Activated CD8-positive, alpha-beta memory T cell treated with anti-CD3 and anti-CD28 coated beads, Interleukin-2, amount 10 ng/mL, durations not matched to agents 7 days and 5 days (primary cell): Measurements from ENCODE around the gene SLC5A10. TPM values are rescaled to one million over a fixed set of nuclear protein-coding genes. Genes with fewer than 3 reads are reported as not detected.
"Not testable (repeated sequence)": the region's sequence is repeated elsewhere in the genome, so short reads cannot be mapped to it uniquely, and the experiment has no call there.

Experiments used
- ATAC-seq: fragments of 150-1000 bp; cut with Tn5 transposase; one replicate; pipeline ENCODE4 v1.10.0; 2021; ENCODE audit warnings: moderate library complexity
- CTCF ChIA-PET: fragments of 350-600 bp; sonication (Branson Sonifier 250); formaldehyde crosslinking; loops from one replicate; lab custom pipeline; 2021; ENCODE audit warnings: antibody characterized with exemption; lab: Charles Lee
- DNase-seq: peaks from one replicate; pipeline ENCODE4 v3.0.0-alpha.2; 2020
- H3K27ac Mint-ChIP-seq: one replicate; pipeline ENCODE4 v1.8.0; 2021; ENCODE audit warnings: mild to moderate bottlenecking, mixed read lengths
- H3K27me3 Mint-ChIP-seq: one replicate; pipeline ENCODE4 v1.8.0; 2021; ENCODE audit warnings: mixed read lengths
- H3K36me3 Mint-ChIP-seq: one replicate; pipeline ENCODE4 v1.8.0; 2021; ENCODE audit warnings: mild to moderate bottlenecking, mixed read lengths
- H3K4me1 Mint-ChIP-seq: one replicate; pipeline ENCODE4 v1.8.0; 2021; ENCODE audit warnings: mixed read lengths
- H3K4me3 Mint-ChIP-seq: one replicate; pipeline ENCODE4 v1.8.0; 2021; ENCODE audit warnings: mild to moderate bottlenecking, moderate library complexity, mixed read lengths
- H3K9me3 Mint-ChIP-seq: one replicate; pipeline ENCODE4 v1.8.0; 2022; ENCODE audit warnings: low read depth, mixed read lengths
- total RNA-seq, 2 experiments: library from RNA; stranded (reverse); gene quantifications; one replicate each; pipeline ENCODE4 v1.2.3, GENCODE V29; 2021

Gene SLC5A10
- total RNA-seq, 2 experiments from 2014 or later, result not detected

DNA sequence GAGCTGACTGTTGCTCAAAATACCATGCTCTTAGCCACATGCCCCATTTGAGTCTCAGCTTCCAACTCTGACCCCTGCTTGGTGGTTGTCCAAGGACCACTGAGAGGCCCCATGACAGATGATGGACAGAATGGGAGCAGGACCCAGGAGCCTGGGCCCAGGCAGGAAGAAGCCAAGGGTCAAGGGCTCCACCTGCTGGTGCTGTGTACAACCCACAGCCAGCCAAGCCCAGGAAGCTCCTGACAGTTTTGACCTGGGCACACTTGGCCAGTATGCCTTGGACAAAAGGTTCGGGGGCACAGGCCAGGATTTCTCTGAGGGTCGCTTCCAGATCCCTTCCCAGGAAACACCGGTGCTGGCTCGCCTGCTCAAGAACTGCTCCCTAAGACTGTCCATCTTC is 79.8 kb downstream of the SLC5A10 start:
- H3K36me3 Mint-ChIP-seq, H3K27me3 Mint-ChIP-seq, H3K27ac Mint-ChIP-seq, H3K9me3 Mint-ChIP-seq, CTCF ChIA-PET, H3K4me3 Mint-ChIP-seq, H3K4me1 Mint-ChIP-seq: not testable (repeated sequence)
- DNase-seq, result peak; percentile 59
- peak; percentile 79 for ATAC-seq

DNA sequence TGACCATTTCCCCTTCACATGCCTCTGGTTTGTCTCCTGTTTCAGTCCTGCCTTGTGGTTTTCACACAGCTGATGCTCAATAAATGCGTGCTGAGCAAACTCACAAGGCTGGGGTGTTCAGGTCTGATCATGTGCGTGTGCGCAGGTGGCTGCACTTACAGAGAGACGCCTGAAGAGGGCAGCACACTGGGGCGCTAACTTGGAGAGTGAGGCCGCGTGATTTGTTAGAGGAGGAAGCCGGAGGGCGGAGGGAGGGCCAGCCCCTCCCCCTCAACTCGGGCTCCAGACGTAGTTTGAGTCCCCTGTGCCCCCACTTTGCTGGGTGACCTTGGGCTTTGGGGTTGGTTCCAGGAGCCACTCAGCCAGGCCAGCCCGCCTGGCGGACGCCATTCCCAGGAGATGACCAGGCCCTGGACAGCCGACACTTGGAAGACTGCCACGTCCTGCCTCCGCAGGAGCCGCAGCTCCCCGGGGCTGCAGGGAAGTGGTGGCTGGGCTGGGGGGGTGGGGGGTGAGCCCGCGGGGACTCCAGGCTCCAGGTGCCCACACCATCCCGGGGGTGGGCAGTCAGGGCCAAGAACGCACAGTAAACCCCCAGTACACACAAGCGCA is 80.5 kb downstream of the SLC5A10 start:
- H3K27me3 Mint-ChIP-seq, DNase-seq, H3K9me3 Mint-ChIP-seq, CTCF ChIA-PET, H3K36me3 Mint-ChIP-seq, H3K4me3 Mint-ChIP-seq, H3K4me1 Mint-ChIP-seq, H3K27ac Mint-ChIP-seq: not testable (repeated sequence)
- ATAC-seq, result peak; percentile 81

DNA sequence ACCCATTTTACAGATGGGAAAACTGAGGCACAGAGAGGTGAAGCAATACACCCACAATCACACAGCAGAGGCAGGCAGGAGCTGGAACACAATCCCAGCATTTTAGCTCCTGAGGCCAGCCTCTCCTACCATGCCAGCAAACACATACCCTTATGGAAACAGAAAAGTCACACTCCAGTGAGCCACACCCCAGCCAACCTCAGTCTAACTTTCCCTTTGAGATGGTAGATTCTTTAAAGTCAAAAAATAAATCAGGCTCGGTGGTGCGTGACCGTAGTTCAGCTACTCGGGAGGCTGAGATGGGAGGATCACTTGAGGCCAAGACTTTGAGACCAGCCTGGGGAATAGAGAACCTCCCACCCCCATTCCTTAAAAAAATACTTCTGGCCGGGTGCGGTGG is 84.2 kb downstream of the SLC5A10 start:
- H3K9me3 Mint-ChIP-seq, CTCF ChIA-PET, H3K27ac Mint-ChIP-seq, H3K4me3 Mint-ChIP-seq, H3K27me3 Mint-ChIP-seq, H3K36me3 Mint-ChIP-seq, DNase-seq, ATAC-seq, H3K4me1 Mint-ChIP-seq: not testable (repeated sequence)

DNA sequence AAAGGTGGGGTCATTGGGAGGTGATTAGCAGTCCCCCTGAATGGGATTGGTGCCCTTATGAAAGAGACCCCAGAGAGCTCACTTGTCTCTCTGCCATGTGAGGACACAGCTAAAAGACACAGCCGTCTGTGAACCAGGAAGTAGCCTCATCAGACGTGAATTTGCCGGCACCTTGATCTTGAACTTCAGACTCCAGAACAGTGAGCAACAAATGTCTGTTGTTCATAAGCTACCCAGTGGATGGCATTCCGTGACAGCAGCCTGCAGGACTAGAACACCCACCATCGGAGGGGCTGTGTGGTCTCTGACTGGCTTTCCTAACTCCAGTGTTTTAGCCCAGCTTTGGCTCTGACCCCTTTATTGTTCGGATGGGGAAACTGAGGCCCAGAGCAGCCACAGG is 85.6 kb downstream of the SLC5A10 start:
- not testable (repeated sequence) for H3K4me3 Mint-ChIP-seq, H3K9me3 Mint-ChIP-seq

DNA sequence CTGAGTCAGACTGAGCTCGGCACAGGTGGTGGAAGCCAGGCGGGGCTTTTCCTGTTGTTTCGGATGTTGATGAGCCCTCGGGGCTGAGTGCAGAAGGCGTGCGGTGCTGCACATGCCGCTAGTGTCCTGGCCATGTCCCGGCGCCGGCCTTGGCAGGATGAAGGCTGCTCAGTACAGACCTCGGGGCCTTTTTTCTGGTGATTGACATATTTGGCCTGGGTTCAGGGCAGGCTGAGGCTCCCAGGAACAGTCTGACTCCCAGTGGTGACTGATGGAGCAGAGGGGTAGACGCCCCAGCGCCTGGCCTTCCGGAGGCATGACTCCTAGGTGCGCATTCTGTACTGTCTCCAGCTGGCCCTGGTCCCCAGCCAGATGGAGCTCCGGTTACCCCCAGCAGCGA is 86.0 kb downstream of the SLC5A10 start:
- H3K36me3 Mint-ChIP-seq, H3K27ac Mint-ChIP-seq, CTCF ChIA-PET, H3K9me3 Mint-ChIP-seq, ATAC-seq, H3K4me1 Mint-ChIP-seq, DNase-seq, H3K27me3 Mint-ChIP-seq, H3K4me3 Mint-ChIP-seq: not testable (repeated sequence)

More for the DNA sequence above, 85.6 kb downstream of the SLC5A10 start:
- H3K4me1 Mint-ChIP-seq, H3K36me3 Mint-ChIP-seq, H3K27me3 Mint-ChIP-seq, CTCF ChIA-PET, H3K27ac Mint-ChIP-seq, DNase-seq, ATAC-seq: not testable (repeated sequence)

DNA sequence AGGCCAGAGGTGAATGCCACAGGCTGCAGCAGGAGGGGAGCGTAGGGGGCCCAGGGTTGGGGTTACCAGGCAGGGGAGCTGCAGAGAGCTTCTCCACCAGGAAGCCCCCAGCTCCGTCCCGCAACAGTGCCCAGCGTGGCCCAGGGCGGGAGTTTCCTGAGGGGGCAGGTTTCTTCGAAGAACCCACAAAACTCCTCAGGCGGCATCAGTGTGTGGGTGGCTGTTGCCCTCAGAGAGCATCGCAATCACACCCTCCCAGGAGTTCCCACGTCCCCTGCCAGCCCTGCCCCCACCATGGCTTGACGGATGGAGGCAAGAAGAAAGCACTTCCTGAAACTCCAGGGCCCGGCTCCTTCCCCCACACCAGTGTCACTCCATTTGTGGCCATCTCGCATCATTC is 86.8 kb downstream of the SLC5A10 start:
- H3K27me3 Mint-ChIP-seq, ATAC-seq, DNase-seq, H3K36me3 Mint-ChIP-seq, H3K27ac Mint-ChIP-seq, H3K4me1 Mint-ChIP-seq, H3K9me3 Mint-ChIP-seq, H3K4me3 Mint-ChIP-seq, CTCF ChIA-PET: not testable (repeated sequence)

DNA sequence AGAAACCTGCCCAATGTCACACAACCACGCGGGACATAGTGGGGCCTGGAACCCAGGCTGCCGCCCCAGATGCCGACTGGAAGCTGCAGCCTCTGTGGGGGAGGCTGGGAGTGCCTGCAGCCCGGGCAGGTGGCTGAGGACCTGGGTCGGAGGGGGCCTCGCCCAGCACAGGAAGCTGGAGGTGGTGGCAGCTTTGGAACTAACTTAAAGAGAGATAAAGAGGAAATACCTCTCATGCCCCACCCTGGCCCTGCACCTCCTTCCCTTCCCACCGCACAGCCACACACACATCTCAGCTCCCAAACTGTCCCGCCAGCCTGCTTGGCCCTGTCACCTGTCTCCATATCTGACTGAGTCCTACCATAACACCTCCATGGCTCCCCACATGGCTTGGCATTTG is 88.4 kb downstream of the SLC5A10 start:
- ATAC-seq, result peak; percentile 36

DNA sequence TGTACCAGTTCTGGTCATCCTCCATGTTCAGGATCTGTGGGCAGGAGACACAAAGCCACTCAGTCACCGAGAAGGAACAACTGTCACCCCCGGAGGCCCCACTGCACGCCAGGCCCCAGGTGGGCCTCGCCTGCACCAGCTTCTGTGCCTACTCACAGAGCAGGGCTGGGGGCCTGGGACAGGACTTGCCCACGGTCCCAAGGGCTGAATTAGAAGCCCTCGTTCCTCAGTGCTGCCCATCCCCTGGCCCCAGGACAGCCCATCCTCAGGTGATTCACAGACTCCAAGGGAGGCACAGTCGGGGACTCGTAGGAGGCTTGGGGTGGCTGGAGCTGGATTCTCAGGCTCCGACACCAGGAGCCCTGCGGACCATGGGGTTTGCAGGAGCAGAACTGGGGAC is 89.9 kb downstream of the SLC5A10 start:
- H3K36me3 Mint-ChIP-seq, H3K9me3 Mint-ChIP-seq, H3K4me3 Mint-ChIP-seq, H3K4me1 Mint-ChIP-seq, H3K27me3 Mint-ChIP-seq, H3K27ac Mint-ChIP-seq, CTCF ChIA-PET, ATAC-seq, DNase-seq: not testable (repeated sequence)

More for the DNA sequence above, 88.4 kb downstream of the SLC5A10 start:
- H3K4me3 Mint-ChIP-seq, H3K27me3 Mint-ChIP-seq, H3K27ac Mint-ChIP-seq, CTCF ChIA-PET, H3K36me3 Mint-ChIP-seq, DNase-seq, H3K9me3 Mint-ChIP-seq, H3K4me1 Mint-ChIP-seq: not testable (repeated sequence)

DNA sequence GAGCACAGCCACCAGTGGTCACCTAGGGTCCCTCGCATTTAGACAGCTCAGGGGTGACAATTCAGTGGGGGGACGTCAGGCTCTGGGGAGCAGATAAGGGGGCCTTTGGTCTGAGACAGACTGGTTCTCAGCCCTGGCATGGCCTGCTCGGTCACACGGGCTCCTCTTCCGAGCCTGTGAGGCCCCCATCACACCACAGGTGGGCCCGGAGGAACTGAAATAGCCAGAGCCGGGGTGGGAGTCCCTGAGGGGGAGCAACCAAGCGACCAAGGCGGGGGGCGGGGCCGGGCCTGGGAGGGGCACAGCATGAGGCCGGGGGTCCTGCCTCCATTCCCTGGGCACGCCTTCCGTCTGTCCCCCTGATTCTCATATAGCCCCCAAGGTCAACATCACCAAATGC is 90.4 kb downstream of the SLC5A10 start:
- ATAC-seq, H3K36me3 Mint-ChIP-seq, DNase-seq, H3K27me3 Mint-ChIP-seq, H3K4me3 Mint-ChIP-seq, H3K27ac Mint-ChIP-seq, H3K9me3 Mint-ChIP-seq, H3K4me1 Mint-ChIP-seq, CTCF ChIA-PET: not testable (repeated sequence)

DNA sequence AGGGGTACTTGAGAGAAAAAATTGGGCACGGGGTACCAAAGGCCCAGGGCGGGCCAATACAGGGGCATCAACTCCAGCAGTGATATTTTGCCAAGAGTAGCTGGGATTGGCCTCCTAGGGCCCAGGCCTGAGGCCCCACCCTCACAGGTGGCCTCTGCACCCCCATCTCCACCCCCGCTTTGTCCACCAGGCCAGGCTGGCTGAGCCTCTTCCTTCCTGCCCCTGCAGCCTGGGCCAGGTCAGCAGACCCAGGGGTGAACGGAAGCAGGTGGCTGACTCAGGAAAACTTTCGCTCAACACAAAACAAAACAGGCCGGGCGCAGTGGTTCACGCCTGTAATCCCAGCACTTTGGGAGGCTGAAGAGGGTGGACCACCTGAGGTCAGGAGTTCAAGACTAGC is 91.1 kb downstream of the SLC5A10 start:
- ATAC-seq, H3K27ac Mint-ChIP-seq, H3K27me3 Mint-ChIP-seq, H3K4me1 Mint-ChIP-seq, CTCF ChIA-PET, H3K36me3 Mint-ChIP-seq, H3K9me3 Mint-ChIP-seq, DNase-seq, H3K4me3 Mint-ChIP-seq: not testable (repeated sequence)

DNA sequence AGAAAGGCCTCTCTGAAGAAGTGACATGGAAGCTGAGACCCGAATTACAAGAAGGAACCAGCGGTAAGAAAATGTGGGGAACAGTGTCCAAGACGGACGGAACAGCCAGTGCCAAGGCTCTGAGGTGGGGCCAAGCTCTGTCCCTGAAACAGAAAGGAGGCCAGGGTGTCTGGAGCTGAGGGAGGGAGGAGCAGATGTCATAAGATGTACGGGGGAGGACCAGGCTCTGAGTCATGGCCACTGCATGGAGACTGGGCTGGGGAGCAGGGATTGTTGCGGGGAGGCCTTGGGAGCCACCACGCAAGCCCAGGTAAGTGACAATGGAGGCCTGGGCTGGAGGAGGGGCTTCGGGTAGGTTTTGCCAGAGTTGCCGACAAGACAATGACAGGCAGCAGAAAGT is 92.7 kb downstream of the SLC5A10 start:
- H3K27ac Mint-ChIP-seq, H3K27me3 Mint-ChIP-seq, H3K9me3 Mint-ChIP-seq, H3K4me1 Mint-ChIP-seq, ATAC-seq, CTCF ChIA-PET, DNase-seq, H3K36me3 Mint-ChIP-seq, H3K4me3 Mint-ChIP-seq: not testable (repeated sequence)

DNA sequence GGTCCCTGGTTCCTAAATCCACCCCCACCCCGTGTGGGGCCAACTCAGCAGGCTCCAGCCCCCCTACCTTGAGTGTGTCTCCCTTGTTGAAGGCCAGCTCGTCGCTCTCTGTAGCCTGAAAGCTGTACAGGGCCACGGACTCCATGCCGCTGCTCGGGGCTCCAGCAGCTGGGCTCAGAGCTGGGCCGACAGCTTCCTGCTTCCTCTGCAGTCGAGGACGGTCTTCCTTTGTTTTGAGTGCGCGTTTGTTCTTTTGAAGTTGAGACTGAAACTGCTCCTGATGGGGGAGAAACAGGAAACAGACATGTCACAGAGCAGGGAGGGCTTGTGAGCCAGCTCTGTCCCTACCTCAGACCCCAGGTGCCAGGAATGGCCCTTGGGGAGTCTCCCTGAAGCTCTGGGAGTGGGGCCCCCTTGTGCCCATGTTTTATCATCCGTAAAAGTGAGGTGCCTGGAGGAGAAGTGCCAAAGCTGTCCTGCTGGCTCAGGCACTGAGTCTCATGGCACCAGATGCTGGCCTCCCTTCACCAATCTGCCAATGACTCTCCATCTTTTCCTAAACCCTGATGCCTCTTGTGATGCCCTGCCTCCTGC is 94.9 kb downstream of the SLC5A10 start, which contains the start of gene GRAP:
GRAP (minus strand) TSS at position 176 of the 594 bp plus-strand sequence; CDS start at position 145, 31 bp downstream.
- H3K4me1 Mint-ChIP-seq, DNase-seq, H3K36me3 Mint-ChIP-seq, H3K9me3 Mint-ChIP-seq, H3K27ac Mint-ChIP-seq, H3K27me3 Mint-ChIP-seq, CTCF ChIA-PET, H3K4me3 Mint-ChIP-seq: not testable (repeated sequence)
- peak; percentile 84 for ATAC-seq

DNA sequence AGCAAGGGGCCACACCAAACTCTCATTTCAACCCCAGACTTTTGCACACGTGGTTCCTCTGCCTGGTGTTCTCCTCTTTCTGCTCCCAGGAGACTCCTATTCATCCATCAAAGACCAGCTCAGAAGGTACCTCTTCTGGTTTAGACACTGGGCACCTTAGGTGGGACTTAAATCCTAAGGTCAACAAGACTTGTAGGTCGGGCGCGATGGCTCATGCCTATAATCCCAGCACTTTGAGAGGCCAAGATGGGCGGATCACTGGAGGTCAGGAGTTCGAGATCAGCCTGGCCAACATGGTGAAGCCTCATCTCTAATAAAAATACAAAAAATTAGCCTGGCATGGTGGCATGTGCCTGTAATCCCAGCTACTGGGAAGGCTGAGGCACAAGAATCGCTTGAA is 95.5 kb downstream of the SLC5A10 start:
- H3K4me3 Mint-ChIP-seq, ATAC-seq, H3K27me3 Mint-ChIP-seq, H3K27ac Mint-ChIP-seq, CTCF ChIA-PET, H3K36me3 Mint-ChIP-seq, DNase-seq, H3K4me1 Mint-ChIP-seq, H3K9me3 Mint-ChIP-seq: not testable (repeated sequence)

DNA sequence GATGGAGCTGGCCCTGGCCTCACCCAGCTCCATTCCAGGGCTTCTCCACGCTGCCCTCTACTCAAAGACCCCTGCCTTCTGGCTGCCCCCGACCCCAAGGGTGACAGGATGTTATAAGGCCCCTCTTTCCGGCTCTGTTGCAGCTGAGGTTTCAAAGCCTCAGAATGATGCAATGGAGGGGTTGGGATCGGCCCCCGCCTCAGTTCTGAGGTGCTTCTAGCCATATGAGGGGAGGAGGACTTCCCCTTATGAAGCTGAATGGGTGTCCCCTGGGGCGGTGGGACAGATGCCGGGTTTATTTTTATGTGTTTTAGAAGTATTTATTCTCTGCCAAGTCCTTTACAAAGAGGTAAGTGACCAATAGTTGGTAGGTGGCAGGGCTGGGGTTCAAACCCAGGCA is 96.9 kb downstream of the SLC5A10 start:
- H3K9me3 Mint-ChIP-seq, H3K4me1 Mint-ChIP-seq, CTCF ChIA-PET, DNase-seq, H3K27me3 Mint-ChIP-seq, H3K4me3 Mint-ChIP-seq, H3K27ac Mint-ChIP-seq, H3K36me3 Mint-ChIP-seq, ATAC-seq: not testable (repeated sequence)
